GM12892 (cell line): ENCODE data around the gene ZNF385A.

ENCODE experiments used
- POLR2AphosphoS5 ChIP-seq: IDR thresholded peaks from 2 replicates; pipeline ENCODE4 v1.6.1; 2011; ENCODE audit warnings: low read depth, low read length, control low read depth
- TAF1 ChIP-seq: IDR thresholded peaks from 2 replicates; pipeline ENCODE4 v1.6.1; 2011; ENCODE audit warnings: low read depth, mild to moderate bottlenecking, control low read depth, low read length, borderline replicate concordance

DNA sequence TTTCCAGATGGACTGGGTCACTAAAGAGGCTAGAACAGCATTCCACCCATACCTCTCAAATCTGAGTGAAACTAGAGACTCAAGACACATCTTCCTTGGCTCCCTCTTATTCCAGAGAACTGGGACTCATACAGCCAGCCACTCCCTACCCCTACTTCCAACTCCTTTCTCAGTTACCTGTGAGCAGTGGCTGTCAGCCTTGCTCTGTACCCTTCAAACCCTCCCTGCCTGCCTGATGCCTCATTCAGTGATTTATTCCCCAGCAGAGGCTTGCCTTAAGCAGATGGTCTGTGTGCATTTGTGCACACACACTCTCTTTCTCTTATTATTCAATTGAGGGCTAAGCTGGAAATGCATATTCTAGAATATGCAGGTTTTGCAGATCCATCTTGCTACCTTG lies 34.9 kb downstream of the ZNF385A start:
- TF ChIP-seq TAF1 = no peak
- no peak for TF ChIP-seq POLR2AphosphoS5
